WTC11 (cell line): ENCODE measurements around the gene CABP1. TPM values are rescaled to one million over a fixed set of nuclear protein-coding genes. Genes with fewer than 3 reads are reported as not detected.

Source experiments
- ATAC-seq: fragments of 200-7000 bp; cut with Tn5 transposase; 2 replicates; pipeline ENCODE4 v1.10.0; 2021; ENCODE audit warnings: mild to moderate bottlenecking, moderate library complexity
- CTCF ChIA-PET: fragments of 300-600 bp; sonication (Branson Sonifier 250); formaldehyde crosslinking; loops from one replicate; lab custom pipeline; 2021; ENCODE audit warnings: antibody characterized with exemption; lab: Charles Lee
- POLR2A ChIA-PET: fragments of 350-600 bp; sonication (Branson Sonifier 250); formaldehyde crosslinking; loops from one replicate; lab custom pipeline; 2021; ENCODE audit warnings: antibody characterized with exemption; lab: Charles Lee
- DNase-seq: peaks from one replicate; pipeline ENCODE4 v3.0.0; 2021; ENCODE audit warnings: low spot score
- H3K27ac Mint-ChIP-seq: 2 replicates; pipeline ENCODE4 v1.8.0; 2021; ENCODE audit warnings: mixed read lengths
- H3K27me3 Mint-ChIP-seq: 2 replicates; pipeline ENCODE4 v1.8.0; 2021; ENCODE audit warnings: low read depth, mild to moderate bottlenecking, moderate library complexity, mixed read lengths
- H3K36me3 Mint-ChIP-seq: 2 replicates; pipeline ENCODE4 v1.8.0; 2021; ENCODE audit warnings: mixed read lengths
- H3K4me1 Mint-ChIP-seq: 2 replicates; pipeline ENCODE4 v1.8.0; 2022; ENCODE audit warnings: mixed read lengths
- H3K4me3 Mint-ChIP-seq: 2 replicates; pipeline ENCODE4 v1.8.0; 2021; ENCODE audit warnings: mild to moderate bottlenecking, moderate library complexity, mixed read lengths
- H3K9me3 Mint-ChIP-seq: 2 replicates; pipeline ENCODE4 v1.8.0; 2021; ENCODE audit warnings: mixed read lengths
- ESRRA ChIP-seq: sonication (generic); formaldehyde crosslinking; IDR thresholded peaks from 2 replicates; pipeline ENCODE4 v1.8.1; 2022; ENCODE audit warnings: mild to moderate bottlenecking, missing genetic modification reagents, borderline replicate concordance
- ETV6 ChIP-seq: sonication (generic); formaldehyde crosslinking; IDR thresholded peaks from 2 replicates; pipeline ENCODE4 v1.8.1; 2022; ENCODE audit warnings: mild to moderate bottlenecking, missing genetic modification reagents
- FOXK1 ChIP-seq: sonication (generic); formaldehyde crosslinking; IDR thresholded peaks from 2 replicates; pipeline ENCODE4 v1.8.0; 2022; ENCODE audit warnings: mild to moderate bottlenecking, moderate library complexity, missing genetic modification reagents
- FOXP1 ChIP-seq: sonication (generic); formaldehyde crosslinking; IDR thresholded peaks from 2 replicates; pipeline ENCODE4 v1.8.0; 2022; ENCODE audit warnings: missing genetic modification reagents, mild to moderate bottlenecking, moderate library complexity, borderline replicate concordance
- GABPB1 ChIP-seq: sonication (generic); formaldehyde crosslinking; IDR thresholded peaks from 2 replicates; pipeline ENCODE4 v1.8.1; 2023; ENCODE audit warnings: mild to moderate bottlenecking, missing genetic modification reagents
- NR3C1 ChIP-seq: sonication (generic); formaldehyde crosslinking; conservative IDR thresholded peaks from 2 replicates; pipeline ENCODE4 v1.8.1; 2023; ENCODE audit warnings: low read depth, mild to moderate bottlenecking, missing genetic modification reagents
- TEAD4 ChIP-seq: sonication (generic); formaldehyde crosslinking; IDR thresholded peaks from 2 replicates; pipeline ENCODE4 v1.8.0; 2022; ENCODE audit warnings: mild to moderate bottlenecking, missing genetic modification reagents
- total RNA-seq: library from RNA; stranded (reverse); gene quantifications from 3 replicates; pipeline ENCODE4 v1.2.3, GENCODE V29; 2021
- TF ChIP-seq, protein P1 (sequence below): fragments of 250-450 bp; sonication (Bioruptor Pico); IDR thresholded peaks from 2 replicates; pipeline ENCODE4 v1.9.0; 2021; ENCODE audit warnings: moderate library complexity, mild to moderate bottlenecking, inconsistent platforms, borderline replicate concordance
- TF ChIP-seq, protein P2 (sequence below): sonication (generic); formaldehyde crosslinking; IDR thresholded peaks from 2 replicates; pipeline ENCODE4 v1.8.1; 2023; ENCODE audit warnings: mild to moderate bottlenecking, missing genetic modification reagents
- TF ChIP-seq, protein P3 (sequence below): sonication (generic); formaldehyde crosslinking; IDR thresholded peaks from 2 replicates; pipeline ENCODE4 v1.8.0; 2023; ENCODE audit warnings: missing genetic modification reagents
- TF ChIP-seq, protein P4 (sequence below): fragments of 250-450 bp; sonication (Bioruptor Pico); IDR thresholded peaks from 2 replicates; pipeline ENCODE4 v1.9.0; 2021; ENCODE audit warnings: mild to moderate bottlenecking
- TF ChIP-seq, protein P5 (sequence below): fragments of 250-450 bp; sonication (Bioruptor Pico); IDR thresholded peaks from 2 replicates; pipeline ENCODE4 v1.9.0; 2021; ENCODE audit warnings: mild to moderate bottlenecking, borderline replicate concordance
- TF ChIP-seq, protein P6 (sequence below): sonication (generic); formaldehyde crosslinking; IDR thresholded peaks from 2 replicates; pipeline ENCODE4 v1.8.0; 2022; ENCODE audit warnings: mild to moderate bottlenecking, missing genetic modification reagents
- TF ChIP-seq, protein P7 (sequence below): sonication (generic); formaldehyde crosslinking; IDR thresholded peaks from 2 replicates; pipeline ENCODE4 v1.8.1; 2023; ENCODE audit warnings: mild to moderate bottlenecking, missing genetic modification reagents
- TF ChIP-seq, protein P8 (sequence below): sonication (generic); formaldehyde crosslinking; IDR thresholded peaks from 2 replicates; pipeline ENCODE4 v1.8.1; 2023; ENCODE audit warnings: mild to moderate bottlenecking, missing genetic modification reagents, borderline replicate concordance
- TF ChIP-seq, protein P9 (sequence below): sonication (generic); formaldehyde crosslinking; IDR thresholded peaks from 2 replicates; pipeline ENCODE4 v1.8.1; 2022; ENCODE audit warnings: low read depth, mild to moderate bottlenecking, moderate library complexity, missing genetic modification reagents, borderline replicate concordance

CABP1 gene
- total RNA-seq, 1 experiment from 2014 or later, result 14.1 TPM

DNA sequence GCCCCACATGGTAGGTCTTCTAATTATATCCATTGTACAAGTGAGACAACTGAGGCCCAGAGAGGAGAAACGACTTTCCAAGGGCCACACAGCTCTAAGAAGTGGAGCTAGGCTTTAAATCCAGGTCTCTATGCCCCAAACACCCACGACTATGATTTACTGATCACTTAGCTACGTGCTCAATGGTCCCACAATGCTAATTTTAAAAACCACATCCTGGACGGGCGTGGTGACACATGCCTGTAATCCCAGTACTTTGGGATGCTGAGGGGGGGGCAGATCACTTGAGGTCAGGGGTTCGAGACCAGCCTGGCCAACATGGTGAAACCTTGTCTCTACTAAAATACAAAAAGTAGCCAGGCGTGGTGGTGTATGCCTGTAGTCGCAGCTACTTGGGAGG lies 38.1 kb downstream of the CABP1 start (continued):
- TF ChIP-seq, protein P1, sequence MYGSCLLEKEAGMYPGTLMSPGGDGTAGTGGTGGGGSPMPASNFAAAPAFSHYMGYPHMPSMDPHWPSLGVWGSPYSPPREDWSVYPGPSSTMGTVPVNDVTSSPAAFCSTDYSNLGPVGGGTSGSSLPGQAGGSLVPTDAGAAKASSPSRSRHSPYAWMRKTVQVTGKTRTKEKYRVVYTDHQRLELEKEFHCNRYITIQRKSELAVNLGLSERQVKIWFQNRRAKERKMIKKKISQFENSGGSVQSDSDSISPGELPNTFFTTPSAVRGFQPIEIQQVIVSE (CRISPR knock-in tag), result no peak
- TF ChIP-seq, protein P2, sequence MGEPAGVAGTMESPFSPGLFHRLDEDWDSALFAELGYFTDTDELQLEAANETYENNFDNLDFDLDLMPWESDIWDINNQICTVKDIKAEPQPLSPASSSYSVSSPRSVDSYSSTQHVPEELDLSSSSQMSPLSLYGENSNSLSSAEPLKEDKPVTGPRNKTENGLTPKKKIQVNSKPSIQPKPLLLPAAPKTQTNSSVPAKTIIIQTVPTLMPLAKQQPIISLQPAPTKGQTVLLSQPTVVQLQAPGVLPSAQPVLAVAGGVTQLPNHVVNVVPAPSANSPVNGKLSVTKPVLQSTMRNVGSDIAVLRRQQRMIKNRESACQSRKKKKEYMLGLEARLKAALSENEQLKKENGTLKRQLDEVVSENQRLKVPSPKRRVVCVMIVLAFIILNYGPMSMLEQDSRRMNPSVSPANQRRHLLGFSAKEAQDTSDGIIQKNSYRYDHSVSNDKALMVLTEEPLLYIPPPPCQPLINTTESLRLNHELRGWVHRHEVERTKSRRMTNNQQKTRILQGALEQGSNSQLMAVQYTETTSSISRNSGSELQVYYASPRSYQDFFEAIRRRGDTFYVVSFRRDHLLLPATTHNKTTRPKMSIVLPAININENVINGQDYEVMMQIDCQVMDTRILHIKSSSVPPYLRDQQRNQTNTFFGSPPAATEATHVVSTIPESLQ (CRISPR knock-in tag), result no peak
- TF ChIP-seq TEAD4 (CRISPR knock-in tag) (no peak), NR3C1 (CRISPR knock-in tag) (no peak)
- TF ChIP-seq, protein P3, sequence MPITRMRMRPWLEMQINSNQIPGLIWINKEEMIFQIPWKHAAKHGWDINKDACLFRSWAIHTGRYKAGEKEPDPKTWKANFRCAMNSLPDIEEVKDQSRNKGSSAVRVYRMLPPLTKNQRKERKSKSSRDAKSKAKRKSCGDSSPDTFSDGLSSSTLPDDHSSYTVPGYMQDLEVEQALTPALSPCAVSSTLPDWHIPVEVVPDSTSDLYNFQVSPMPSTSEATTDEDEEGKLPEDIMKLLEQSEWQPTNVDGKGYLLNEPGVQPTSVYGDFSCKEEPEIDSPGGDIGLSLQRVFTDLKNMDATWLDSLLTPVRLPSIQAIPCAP, result no peak

DNA sequence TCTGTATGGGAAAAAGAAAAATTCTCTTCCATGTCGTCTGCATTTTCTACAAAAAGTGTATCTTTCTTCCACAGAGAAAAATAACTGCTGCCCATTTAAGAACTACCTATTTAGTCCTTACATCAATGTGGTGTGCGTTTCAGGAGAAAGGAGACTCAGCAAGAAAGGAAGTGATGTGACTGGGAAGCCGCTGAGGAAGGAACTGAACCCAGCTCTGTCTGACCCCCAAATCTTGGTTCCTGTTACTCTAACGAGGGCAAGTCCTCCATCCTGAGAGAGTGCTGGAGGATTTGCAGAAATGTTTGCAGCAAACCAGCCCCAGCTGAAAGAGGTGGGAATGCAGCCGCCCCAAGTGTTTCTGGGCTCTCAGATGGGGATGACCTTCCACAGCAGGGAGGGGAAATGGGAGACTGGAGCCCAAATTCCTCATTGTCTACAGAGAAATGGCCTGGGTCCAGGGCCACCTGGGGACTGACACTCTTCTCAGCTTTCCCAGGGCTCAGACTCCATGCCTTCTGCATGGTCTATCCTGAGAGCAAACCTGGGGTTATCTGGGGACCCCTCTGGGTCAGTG lies 39.8 kb downstream of the CABP1 start:
- ATAC-seq, result peak; percentile 79
- ChIA-PET POLR2A (no interaction called here), CTCF (interaction anchor here (1.5 to 4.9 kb wide), 2 partner anchors 31 to 34 kb away, joined by 4 to 34 read pairs; no protein-coding TSS in a partner anchor)
- H3K4me3 Mint-ChIP-seq, result no peak overlapping the region
- no peaks in the 10 kb centered on the region for H3K36me3 Mint-ChIP-seq
- no peaks in the 10 kb centered on the region for H3K27me3 Mint-ChIP-seq
- peak overlapping the region; percentile 79 for H3K27ac Mint-ChIP-seq
- no peaks in the 10 kb centered on the region for H3K9me3 Mint-ChIP-seq
- H3K4me1 Mint-ChIP-seq, result peaks cover 9% of the 10 kb centered on the region
- no peak for DNase-seq
- TF ChIP-seq, protein P4, sequence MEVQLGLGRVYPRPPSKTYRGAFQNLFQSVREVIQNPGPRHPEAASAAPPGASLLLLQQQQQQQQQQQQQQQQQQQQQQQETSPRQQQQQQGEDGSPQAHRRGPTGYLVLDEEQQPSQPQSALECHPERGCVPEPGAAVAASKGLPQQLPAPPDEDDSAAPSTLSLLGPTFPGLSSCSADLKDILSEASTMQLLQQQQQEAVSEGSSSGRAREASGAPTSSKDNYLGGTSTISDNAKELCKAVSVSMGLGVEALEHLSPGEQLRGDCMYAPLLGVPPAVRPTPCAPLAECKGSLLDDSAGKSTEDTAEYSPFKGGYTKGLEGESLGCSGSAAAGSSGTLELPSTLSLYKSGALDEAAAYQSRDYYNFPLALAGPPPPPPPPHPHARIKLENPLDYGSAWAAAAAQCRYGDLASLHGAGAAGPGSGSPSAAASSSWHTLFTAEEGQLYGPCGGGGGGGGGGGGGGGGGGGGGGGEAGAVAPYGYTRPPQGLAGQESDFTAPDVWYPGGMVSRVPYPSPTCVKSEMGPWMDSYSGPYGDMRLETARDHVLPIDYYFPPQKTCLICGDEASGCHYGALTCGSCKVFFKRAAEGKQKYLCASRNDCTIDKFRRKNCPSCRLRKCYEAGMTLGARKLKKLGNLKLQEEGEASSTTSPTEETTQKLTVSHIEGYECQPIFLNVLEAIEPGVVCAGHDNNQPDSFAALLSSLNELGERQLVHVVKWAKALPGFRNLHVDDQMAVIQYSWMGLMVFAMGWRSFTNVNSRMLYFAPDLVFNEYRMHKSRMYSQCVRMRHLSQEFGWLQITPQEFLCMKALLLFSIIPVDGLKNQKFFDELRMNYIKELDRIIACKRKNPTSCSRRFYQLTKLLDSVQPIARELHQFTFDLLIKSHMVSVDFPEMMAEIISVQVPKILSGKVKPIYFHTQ (CRISPR knock-in tag), result no peak
- TF ChIP-seq, protein P5, sequence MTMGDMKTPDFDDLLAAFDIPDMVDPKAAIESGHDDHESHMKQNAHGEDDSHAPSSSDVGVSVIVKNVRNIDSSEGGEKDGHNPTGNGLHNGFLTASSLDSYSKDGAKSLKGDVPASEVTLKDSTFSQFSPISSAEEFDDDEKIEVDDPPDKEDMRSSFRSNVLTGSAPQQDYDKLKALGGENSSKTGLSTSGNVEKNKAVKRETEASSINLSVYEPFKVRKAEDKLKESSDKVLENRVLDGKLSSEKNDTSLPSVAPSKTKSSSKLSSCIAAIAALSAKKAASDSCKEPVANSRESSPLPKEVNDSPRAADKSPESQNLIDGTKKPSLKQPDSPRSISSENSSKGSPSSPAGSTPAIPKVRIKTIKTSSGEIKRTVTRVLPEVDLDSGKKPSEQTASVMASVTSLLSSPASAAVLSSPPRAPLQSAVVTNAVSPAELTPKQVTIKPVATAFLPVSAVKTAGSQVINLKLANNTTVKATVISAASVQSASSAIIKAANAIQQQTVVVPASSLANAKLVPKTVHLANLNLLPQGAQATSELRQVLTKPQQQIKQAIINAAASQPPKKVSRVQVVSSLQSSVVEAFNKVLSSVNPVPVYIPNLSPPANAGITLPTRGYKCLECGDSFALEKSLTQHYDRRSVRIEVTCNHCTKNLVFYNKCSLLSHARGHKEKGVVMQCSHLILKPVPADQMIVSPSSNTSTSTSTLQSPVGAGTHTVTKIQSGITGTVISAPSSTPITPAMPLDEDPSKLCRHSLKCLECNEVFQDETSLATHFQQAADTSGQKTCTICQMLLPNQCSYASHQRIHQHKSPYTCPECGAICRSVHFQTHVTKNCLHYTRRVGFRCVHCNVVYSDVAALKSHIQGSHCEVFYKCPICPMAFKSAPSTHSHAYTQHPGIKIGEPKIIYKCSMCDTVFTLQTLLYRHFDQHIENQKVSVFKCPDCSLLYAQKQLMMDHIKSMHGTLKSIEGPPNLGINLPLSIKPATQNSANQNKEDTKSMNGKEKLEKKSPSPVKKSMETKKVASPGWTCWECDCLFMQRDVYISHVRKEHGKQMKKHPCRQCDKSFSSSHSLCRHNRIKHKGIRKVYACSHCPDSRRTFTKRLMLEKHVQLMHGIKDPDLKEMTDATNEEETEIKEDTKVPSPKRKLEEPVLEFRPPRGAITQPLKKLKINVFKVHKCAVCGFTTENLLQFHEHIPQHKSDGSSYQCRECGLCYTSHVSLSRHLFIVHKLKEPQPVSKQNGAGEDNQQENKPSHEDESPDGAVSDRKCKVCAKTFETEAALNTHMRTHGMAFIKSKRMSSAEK (CRISPR knock-in tag), result no peak
- TF ChIP-seq, protein P6, sequence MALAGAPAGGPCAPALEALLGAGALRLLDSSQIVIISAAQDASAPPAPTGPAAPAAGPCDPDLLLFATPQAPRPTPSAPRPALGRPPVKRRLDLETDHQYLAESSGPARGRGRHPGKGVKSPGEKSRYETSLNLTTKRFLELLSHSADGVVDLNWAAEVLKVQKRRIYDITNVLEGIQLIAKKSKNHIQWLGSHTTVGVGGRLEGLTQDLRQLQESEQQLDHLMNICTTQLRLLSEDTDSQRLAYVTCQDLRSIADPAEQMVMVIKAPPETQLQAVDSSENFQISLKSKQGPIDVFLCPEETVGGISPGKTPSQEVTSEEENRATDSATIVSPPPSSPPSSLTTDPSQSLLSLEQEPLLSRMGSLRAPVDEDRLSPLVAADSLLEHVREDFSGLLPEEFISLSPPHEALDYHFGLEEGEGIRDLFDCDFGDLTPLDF (CRISPR knock-in tag), result no peak
- TF ChIP-seq, protein P7, sequence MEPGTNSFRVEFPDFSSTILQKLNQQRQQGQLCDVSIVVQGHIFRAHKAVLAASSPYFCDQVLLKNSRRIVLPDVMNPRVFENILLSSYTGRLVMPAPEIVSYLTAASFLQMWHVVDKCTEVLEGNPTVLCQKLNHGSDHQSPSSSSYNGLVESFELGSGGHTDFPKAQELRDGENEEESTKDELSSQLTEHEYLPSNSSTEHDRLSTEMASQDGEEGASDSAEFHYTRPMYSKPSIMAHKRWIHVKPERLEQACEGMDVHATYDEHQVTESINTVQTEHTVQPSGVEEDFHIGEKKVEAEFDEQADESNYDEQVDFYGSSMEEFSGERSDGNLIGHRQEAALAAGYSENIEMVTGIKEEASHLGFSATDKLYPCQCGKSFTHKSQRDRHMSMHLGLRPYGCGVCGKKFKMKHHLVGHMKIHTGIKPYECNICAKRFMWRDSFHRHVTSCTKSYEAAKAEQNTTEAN (CRISPR knock-in tag), result no peak
- TF ChIP-seq, protein P8, sequence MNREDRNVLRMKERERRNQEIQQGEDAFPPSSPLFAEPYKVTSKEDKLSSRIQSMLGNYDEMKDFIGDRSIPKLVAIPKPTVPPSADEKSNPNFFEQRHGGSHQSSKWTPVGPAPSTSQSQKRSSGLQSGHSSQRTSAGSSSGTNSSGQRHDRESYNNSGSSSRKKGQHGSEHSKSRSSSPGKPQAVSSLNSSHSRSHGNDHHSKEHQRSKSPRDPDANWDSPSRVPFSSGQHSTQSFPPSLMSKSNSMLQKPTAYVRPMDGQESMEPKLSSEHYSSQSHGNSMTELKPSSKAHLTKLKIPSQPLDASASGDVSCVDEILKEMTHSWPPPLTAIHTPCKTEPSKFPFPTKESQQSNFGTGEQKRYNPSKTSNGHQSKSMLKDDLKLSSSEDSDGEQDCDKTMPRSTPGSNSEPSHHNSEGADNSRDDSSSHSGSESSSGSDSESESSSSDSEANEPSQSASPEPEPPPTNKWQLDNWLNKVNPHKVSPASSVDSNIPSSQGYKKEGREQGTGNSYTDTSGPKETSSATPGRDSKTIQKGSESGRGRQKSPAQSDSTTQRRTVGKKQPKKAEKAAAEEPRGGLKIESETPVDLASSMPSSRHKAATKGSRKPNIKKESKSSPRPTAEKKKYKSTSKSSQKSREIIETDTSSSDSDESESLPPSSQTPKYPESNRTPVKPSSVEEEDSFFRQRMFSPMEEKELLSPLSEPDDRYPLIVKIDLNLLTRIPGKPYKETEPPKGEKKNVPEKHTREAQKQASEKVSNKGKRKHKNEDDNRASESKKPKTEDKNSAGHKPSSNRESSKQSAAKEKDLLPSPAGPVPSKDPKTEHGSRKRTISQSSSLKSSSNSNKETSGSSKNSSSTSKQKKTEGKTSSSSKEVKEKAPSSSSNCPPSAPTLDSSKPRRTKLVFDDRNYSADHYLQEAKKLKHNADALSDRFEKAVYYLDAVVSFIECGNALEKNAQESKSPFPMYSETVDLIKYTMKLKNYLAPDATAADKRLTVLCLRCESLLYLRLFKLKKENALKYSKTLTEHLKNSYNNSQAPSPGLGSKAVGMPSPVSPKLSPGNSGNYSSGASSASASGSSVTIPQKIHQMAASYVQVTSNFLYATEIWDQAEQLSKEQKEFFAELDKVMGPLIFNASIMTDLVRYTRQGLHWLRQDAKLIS, result no peak
- no peak for TF ChIP-seq FOXP1 (CRISPR knock-in tag)
- TF ChIP-seq ESRRA (CRISPR knock-in tag), result no peak
- TF ChIP-seq, protein P9, sequence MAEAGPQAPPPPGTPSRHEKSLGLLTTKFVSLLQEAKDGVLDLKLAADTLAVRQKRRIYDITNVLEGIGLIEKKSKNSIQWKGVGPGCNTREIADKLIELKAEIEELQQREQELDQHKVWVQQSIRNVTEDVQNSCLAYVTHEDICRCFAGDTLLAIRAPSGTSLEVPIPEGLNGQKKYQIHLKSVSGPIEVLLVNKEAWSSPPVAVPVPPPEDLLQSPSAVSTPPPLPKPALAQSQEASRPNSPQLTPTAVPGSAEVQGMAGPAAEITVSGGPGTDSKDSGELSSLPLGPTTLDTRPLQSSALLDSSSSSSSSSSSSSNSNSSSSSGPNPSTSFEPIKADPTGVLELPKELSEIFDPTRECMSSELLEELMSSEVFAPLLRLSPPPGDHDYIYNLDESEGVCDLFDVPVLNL (CRISPR knock-in tag), result no peak
- no peak for TF ChIP-seq FOXK1 (CRISPR knock-in tag)
- no peak for TF ChIP-seq GABPB1 (CRISPR knock-in tag)
- TF ChIP-seq ETV6 (CRISPR knock-in tag), result no peak
